ENCODE data around the gene HOXC9.
"Not testable (repeated sequence)": the region's sequence is repeated elsewhere in the genome, so short reads cannot be mapped to it uniquely, and the experiment has no call there.

- not testable (repeated sequence) for TF ChIP-seq POLR2A (IDR thresholded peaks at IDR 0.05); CTCF (IDR thresholded peaks at IDR 0.05 in 8 of 11, conservative IDR thresholded peaks at IDR 0.05 in 3 of 11); POLR2AphosphoS5 (IDR thresholded peaks at IDR 0.05)
Measured at GRCh38 chr12:54042033-54042432, 42.1 kb downstream of the HOXC9 start.
